GM13976 (cell line): Measurements from ENCODE around the gene RGL1.

Experiments used
- DNase-seq: peaks from one replicate; pipeline ENCODE4 v3.0.0; 2012; ENCODE audit warnings: low spot score
- CTCF ChIP-seq: IDR thresholded peaks from 2 replicates; pipeline ENCODE4 v1.5.1; 2012; ENCODE audit warnings: borderline replicate concordance, mild to moderate bottlenecking; ENCODE audit not compliant: insufficient read depth; ENCODE audit errors: extremely low read depth, missing control alignments, control extremely low read depth
- in situ Hi-C: fragments of 300-500 bp; cut with MboI; formaldehyde crosslinking; loops from one replicate; pipeline ENCODE4 v1.12.0; 2022; ENCODE audit warnings: low sequenced_read_pairs, mixed read lengths, inconsistent platforms; ENCODE audit not compliant: unreplicated experiment

Gene RGL1

GRCh38 chr1:183977717-183978116, 172.8 kb downstream of the RGL1 start:
- in situ Hi-C loops, result no loop called here
- no peak for TF ChIP-seq CTCF
- DNase-seq, result no peak
